Measurements from ENCODE around the gene RFT1. TPM values are rescaled to one million over a fixed set of nuclear protein-coding genes. Genes with fewer than 3 reads are reported as not detected.

The RFT1 gene
- total RNA-seq, 3 donors from 2014 or later = 14.7 to 18.7 (median 15.2) TPM

DNA sequence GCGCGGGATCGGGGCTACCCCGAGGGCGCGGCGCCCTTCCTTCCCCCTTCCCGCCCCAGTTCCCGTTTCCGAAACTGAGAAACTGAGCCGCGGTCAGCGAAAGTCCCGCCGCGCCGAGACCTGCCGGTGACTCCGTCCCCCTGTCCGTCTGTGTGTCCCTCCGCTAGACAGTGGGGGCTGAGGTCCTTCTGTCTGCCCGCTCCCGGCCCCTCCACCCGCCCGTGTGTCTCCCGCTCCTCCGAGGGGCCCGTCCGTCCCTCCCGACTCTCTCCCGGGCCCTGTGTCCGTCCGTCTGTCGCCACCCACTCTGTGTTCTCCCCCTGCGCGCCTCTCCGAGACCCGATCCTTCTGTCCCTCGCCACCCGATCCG is 31.2 kb upstream of the RFT1 start:
- no peaks in the 10 kb centered on the region for H3K9me3 ChIP-seq
- TF ChIP-seq, protein P1, sequence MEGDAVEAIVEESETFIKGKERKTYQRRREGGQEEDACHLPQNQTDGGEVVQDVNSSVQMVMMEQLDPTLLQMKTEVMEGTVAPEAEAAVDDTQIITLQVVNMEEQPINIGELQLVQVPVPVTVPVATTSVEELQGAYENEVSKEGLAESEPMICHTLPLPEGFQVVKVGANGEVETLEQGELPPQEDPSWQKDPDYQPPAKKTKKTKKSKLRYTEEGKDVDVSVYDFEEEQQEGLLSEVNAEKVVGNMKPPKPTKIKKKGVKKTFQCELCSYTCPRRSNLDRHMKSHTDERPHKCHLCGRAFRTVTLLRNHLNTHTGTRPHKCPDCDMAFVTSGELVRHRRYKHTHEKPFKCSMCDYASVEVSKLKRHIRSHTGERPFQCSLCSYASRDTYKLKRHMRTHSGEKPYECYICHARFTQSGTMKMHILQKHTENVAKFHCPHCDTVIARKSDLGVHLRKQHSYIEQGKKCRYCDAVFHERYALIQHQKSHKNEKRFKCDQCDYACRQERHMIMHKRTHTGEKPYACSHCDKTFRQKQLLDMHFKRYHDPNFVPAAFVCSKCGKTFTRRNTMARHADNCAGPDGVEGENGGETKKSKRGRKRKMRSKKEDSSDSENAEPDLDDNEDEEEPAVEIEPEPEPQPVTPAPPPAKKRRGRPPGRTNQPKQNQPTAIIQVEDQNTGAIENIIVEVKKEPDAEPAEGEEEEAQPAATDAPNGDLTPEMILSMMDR (IDR thresholded peaks at IDR 0.05) = no peak
- intact Hi-C loops (cut with DNase I, micrococcal nuclease) = no loop called here

DNA sequence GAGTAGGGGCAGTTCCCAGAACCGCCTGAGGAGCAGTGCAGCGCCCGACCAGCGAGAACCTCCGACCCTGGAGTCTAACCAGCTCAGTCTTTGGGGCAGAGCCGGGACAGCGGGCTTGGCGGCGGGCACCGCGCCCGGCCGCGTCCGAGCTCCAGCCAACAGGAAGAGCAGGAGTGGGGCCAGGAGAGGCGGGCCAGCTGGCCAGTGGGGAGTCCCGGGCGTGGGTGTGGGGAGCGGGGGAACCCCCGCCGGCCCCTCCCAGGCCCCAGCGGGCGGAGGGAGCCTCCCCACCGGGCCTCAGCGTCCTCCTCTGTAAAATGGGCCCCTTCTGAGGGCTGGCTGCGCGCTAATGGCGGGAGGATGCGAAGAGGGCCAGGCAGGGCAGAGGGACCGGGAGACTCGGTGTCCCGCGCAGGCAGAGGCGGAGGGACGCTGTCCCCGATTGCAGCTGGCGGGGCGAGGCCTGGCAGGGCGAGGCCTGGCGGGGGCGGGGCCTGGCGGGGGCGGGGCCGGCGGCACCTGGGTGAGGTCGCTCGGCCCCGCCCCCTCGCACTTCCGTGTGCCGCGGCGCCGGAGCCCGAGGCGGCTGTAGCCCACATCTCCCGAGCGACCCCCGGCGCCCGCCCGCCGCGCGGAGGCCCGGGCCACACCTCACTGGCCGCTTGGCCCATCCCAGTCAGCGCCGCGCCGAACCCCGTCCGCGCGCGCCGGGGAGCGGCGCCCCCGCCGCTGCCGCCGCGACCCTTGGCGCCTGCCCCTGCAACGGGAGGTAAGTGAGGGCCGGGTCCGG is 30.6 kb upstream of the RFT1 start, which contains the start of gene PRKCD:
TSS of gene PRKCD (plus strand) at position 550 of the 790 bp plus-strand sequence. CDS start 17,214 bp downstream, outside the sequence.
- DNase-seq (peak; percentile 89 to 94 (median 91)), ATAC-seq (peak; percentile 77)
- intact Hi-C loops (cut with DNase I, micrococcal nuclease) = no loop called here
- peaks cover 47% of the 10 kb centered on the region for H3K4me1 ChIP-seq (ENCODE audit: low read depth)
- TF ChIP-seq, protein P1 (IDR thresholded peaks at IDR 0.05) = peak; percentile 44
- no peaks in the 10 kb centered on the region for H3K36me3 ChIP-seq (ENCODE audit: low read depth)
- H3K4me3 ChIP-seq = peak within 1 kb of the TSS; percentile 87
- no peaks in the 10 kb centered on the region for H3K9me3 ChIP-seq

More for the DNA sequence above, 31.2 kb upstream of the RFT1 start:
- Histone ChIP-seq H3K4me3 (peak overlapping the region; percentile 87), H3K36me3 (ENCODE audit: low read depth) (no peaks in the 10 kb centered on the region), H3K4me1 (ENCODE audit: low read depth) (peaks cover 45% of the 10 kb centered on the region)
- ATAC-seq (no peak), DNase-seq (peak in 1 of 3 donors; percentile 78)

DNA sequence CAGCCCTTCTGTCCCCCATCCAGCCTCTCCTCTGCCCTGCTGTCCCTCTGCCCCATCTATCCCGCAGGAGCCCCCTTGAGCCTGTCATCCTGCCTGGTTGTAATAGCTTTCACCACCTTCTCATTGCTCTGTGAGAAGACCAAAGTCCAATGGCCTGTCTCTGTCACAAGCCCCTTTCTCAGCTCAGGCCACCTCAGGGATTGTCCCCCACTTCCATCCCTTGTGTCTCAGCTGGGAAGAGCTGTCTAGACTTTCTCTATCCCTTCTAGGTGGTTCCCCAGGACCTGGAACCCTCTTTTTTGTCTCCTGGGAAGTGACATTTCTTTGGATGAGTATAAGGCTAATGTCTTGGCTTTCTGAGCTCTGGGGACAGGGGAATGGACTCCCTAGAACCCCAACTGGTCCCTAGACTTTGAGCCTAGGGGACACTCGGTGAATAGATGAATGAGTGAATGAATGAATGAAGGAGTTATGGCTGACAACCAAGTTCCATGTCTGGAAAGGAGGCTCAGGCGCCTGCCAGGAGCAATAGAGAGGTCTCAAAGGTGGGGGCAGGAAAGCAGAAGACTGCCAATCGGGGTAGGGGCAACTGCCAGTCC is 29.9 kb upstream of the RFT1 start:
- Histone ChIP-seq H3K4me3 (peak overlapping the region; percentile 87), H3K36me3 (ENCODE audit: low read depth) (no peaks in the 10 kb centered on the region), H3K4me1 (ENCODE audit: low read depth) (peaks cover 52% of the 10 kb centered on the region), H3K9me3 (no peaks in the 10 kb centered on the region)
- DNase-seq (no peak), ATAC-seq (no peak)
- intact Hi-C loops (cut with DNase I, micrococcal nuclease) = no loop called here
- TF ChIP-seq, protein P1 (IDR thresholded peaks at IDR 0.05) = no peak

DNA sequence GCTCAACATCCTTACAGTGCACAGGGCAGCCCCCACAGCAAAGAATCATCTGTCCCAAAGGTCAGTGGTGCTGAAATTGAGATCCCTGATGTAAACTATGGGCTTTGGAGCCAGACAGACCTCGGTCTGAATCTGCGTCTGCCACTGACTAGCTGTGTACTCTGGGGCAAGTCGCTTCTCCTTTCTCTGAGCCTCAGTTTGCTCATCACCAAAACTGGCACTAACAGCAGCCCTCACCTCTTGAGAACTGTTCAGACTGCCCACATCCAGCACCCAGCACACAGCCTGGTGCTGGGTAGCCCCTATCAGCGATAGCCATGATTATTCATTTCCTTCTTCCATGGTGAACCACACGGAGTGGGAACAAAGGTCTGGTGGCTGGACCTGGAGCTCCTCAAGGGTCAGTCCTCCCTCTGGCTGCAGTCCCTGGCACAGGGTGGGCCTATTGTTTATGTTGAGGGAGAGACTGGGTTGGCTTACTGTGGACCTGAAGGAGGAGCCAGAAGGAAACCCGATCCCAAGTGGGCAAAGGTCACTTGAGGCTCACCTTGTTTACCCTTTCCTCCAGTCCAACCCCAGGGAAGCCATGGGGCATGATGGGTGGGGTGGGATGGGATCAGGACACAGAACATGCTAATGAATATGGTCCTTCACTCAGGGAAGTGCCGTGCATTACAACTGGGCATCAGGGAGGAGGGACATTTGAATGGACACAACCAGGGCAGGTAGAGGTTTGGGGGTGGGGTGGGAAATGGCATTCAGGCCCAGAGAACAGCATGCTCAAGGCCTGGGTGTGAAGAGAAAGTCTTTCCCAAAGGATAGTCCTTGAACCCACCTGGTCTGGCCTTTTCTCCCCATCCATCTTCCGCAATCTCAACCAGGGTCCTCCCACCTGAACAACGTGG is 29.2 kb upstream of the RFT1 start:
- peak; percentile 85 to 93 (median 87) for DNase-seq
- H3K4me3 ChIP-seq = no peak overlapping the region
- H3K36me3 ChIP-seq (ENCODE audit: low read depth) = no peaks in the 10 kb centered on the region
- TF ChIP-seq, protein P1 (IDR thresholded peaks at IDR 0.05) = no peak
- no peaks in the 10 kb centered on the region for H3K9me3 ChIP-seq
- peaks cover 60% of the 10 kb centered on the region for H3K4me1 ChIP-seq (ENCODE audit: low read depth)
- ATAC-seq = peak; percentile 59
- intact Hi-C loops (cut with DNase I, micrococcal nuclease) = no loop called here

DNA sequence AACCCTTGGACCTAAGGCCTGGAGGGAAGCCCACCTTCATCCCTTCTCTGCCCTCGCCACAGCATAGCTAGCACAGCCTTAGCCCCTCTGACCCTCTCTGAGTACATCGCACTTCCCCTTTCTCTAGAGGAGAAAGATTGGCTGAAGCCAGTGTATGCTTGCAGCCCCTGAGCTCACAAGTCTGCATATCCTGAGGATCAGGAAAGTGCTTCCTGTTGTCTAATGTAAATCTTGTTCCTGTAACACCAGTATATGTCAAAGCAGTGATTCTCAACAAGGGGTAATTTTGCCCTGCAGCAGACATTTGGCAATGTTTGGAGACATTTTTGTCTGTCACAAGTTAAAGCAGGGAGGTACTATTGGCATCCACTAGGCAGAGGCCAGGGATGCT is 28.5 kb upstream of the RFT1 start:
- intact Hi-C loops (cut with DNase I, micrococcal nuclease) = no loop called here
- H3K4me1 ChIP-seq (ENCODE audit: low read depth) = peaks cover 64% of the 10 kb centered on the region

More for the DNA sequence above, 28.5 kb upstream of the RFT1 start:
- TF ChIP-seq, protein P1 (IDR thresholded peaks at IDR 0.05) = no peak
- no peak for ATAC-seq
- Histone ChIP-seq H3K36me3 (ENCODE audit: low read depth) (no peaks in the 10 kb centered on the region), H3K9me3 (no peaks in the 10 kb centered on the region), H3K4me3 (no peak overlapping the region)
- DNase-seq = no peak
